Ascending aorta (tissue), 2 donors: ENCODE results near the gene SPATA2L. TPM values are rescaled to one million over a fixed set of nuclear protein-coding genes. Genes with fewer than 3 reads are reported as not detected.
"Not testable (repeated sequence)": the region's sequence is repeated elsewhere in the genome, so short reads cannot be mapped to it uniquely, and the experiment has no call there.

Experiments
- DNase-seq, 2 donors: peaks; one replicate each; pipeline ENCODE4 v3.0.0-alpha.2; 2019; ENCODE audit warnings: low spot score in 2 of 2
- H3K27ac ChIP-seq, 2 donors: fragments of 200-600 bp; sonication (generic); one replicate each; pipeline ENCODE4 v1.5.1; 2016 to 2017; ENCODE audit warnings: mild to moderate bottlenecking in 1 of 2
- H3K27me3 ChIP-seq: fragments of 200-600 bp; sonication (generic); one replicate; pipeline ENCODE4 v1.5.1; 2017
- H3K36me3 ChIP-seq, 2 donors: fragments of 200-600 bp; sonication (generic); one replicate each; pipeline ENCODE4 v1.5.1; 2016
- H3K4me1 ChIP-seq, 2 donors: fragments of 200-600 bp; sonication (generic); one replicate each; pipeline ENCODE4 v1.5.1; 2016 to 2017; ENCODE audit warnings: mild to moderate bottlenecking in 1 of 2
- H3K4me3 ChIP-seq, 2 donors: fragments of 200-600 bp; sonication (generic); one replicate each; pipeline ENCODE4 v1.5.1; 2016 to 2017; ENCODE audit warnings: mild to moderate bottlenecking in 1 of 2
- H3K9me3 ChIP-seq, 2 donors: fragments of 200-600 bp; sonication (generic); one replicate each; pipeline ENCODE4 v1.5.1; 2016
- CTCF ChIP-seq, 3 experiments: fragments of 200-600 bp in 2 of 3; fragments of 450-650 bp in 1 of 3; sonication (generic) in 2 of 3; IDR thresholded peaks; one replicate each; pipeline ENCODE4 v1.5.1; 2016 to 2019; ENCODE audit warnings: antibody characterized with exemption in 3 of 3, mild to moderate bottlenecking in 1 of 3, moderate library complexity in 1 of 3
- intact Hi-C: fragments of 100-400 bp; cut with DNase I; formaldehyde crosslinking; loops from one replicate; pipeline ENCODE4 v1.15.1; 2023
- total RNA-seq: library from RNA; depleted of rRNA; stranded (reverse); fragments of >200 nt; gene quantifications from one replicate; pipeline ENCODE4 v1.1.0, GENCODE V29; 2016

SPATA2L gene
- total RNA-seq, 1 donor from 2014 or later = 34.7 TPM

- H3K4me3 ChIP-seq = no peak overlapping the region
- H3K36me3 ChIP-seq = no peaks in the 10 kb centered on the region
- TF ChIP-seq CTCF (IDR thresholded peaks at IDR 0.05) = no peak
- H3K27me3 ChIP-seq = no peaks in the 10 kb centered on the region
- H3K9me3 ChIP-seq = no peaks in the 10 kb centered on the region
- H3K4me1 ChIP-seq = no peaks in the 10 kb centered on the region
- DNase-seq = no peak
- H3K27ac ChIP-seq = no peak overlapping the region
- intact Hi-C loops = no loop called here
Measured at GRCh38 chr16:89670496-89671431, 30.7 kb downstream of the SPATA2L start.

GRCh38 chr16:89669755-89670154 is 31.8 kb downstream of the SPATA2L start:
- no peaks in the 10 kb centered on the region for H3K36me3 ChIP-seq
- H3K27me3 ChIP-seq = no peaks in the 10 kb centered on the region
- no peak overlapping the region for H3K27ac ChIP-seq
- no peak for TF ChIP-seq CTCF (IDR thresholded peaks at IDR 0.05)
- no peaks in the 10 kb centered on the region for H3K9me3 ChIP-seq
- intact Hi-C loops = no loop called here
- H3K4me3 ChIP-seq = no peak overlapping the region
- H3K4me1 ChIP-seq = no peaks in the 10 kb centered on the region
- no peak for DNase-seq

- H3K4me3 ChIP-seq = no peak overlapping the region
- TF ChIP-seq CTCF (IDR thresholded peaks at IDR 0.05) = no peak
- no peak for DNase-seq
- no peaks in the 10 kb centered on the region for H3K27me3 ChIP-seq
- H3K27ac ChIP-seq = no peak overlapping the region
- intact Hi-C loops = no loop called here
- no peaks in the 10 kb centered on the region for H3K9me3 ChIP-seq
- H3K4me1 ChIP-seq = no peaks in the 10 kb centered on the region
- H3K36me3 ChIP-seq = no peaks in the 10 kb centered on the region
Measured at GRCh38 chr16:89668790-89669158, 32.7 kb downstream of the SPATA2L start.

GRCh38 chr16:89667633-89668032 is 33.9 kb downstream of the SPATA2L start:
- intact Hi-C loops = no loop called here
- DNase-seq = no peak
- Histone ChIP-seq H3K27me3 (no peaks in the 10 kb centered on the region), H3K27ac (no peak overlapping the region), H3K9me3 (no peaks in the 10 kb centered on the region), H3K4me3 (no peak overlapping the region), H3K36me3 (no peaks in the 10 kb centered on the region), H3K4me1 (no peaks in the 10 kb centered on the region)
- TF ChIP-seq CTCF (IDR thresholded peaks at IDR 0.05) = no peak

GRCh38 chr16:89667000-89667399 is 34.5 kb downstream of the SPATA2L start:
- intact Hi-C loops = not testable (repeated sequence)

DNA sequence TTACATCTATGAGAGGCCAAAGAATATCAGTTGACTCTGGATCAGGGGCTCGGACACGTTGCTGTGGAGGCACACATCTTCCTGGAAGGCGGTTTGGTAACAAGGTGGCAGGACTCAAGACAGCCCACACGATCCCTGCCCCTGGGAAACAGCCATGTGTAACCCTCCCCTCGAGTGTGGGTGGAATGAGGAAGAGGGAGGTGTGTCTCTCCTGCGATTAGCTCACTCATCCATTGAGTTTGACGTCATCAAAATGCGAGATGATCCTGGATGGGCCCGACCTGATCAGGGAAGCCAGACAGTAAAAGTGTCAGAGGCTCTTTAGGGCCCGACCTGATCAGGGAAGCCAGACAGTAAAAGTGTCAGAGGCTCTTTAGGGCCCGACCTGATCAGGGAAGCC is 37.3 kb downstream of the SPATA2L start:
- H3K9me3 ChIP-seq, H3K4me3 ChIP-seq, H3K27me3 ChIP-seq, H3K4me1 ChIP-seq, H3K36me3 ChIP-seq, DNase-seq, H3K27ac ChIP-seq, intact Hi-C loops: not testable (repeated sequence)

More at GRCh38 chr16:89667000-89667399, 34.5 kb downstream of the SPATA2L start:
- DNase-seq, H3K4me3 ChIP-seq, H3K36me3 ChIP-seq, H3K9me3 ChIP-seq, H3K27me3 ChIP-seq, H3K27ac ChIP-seq, H3K4me1 ChIP-seq: not testable (repeated sequence)
- peak in 1 of 3 experiments; percentile 5 for TF ChIP-seq CTCF (IDR thresholded peaks at IDR 0.05)
